ENCODE data around the gene RFWD3.
A peak's percentile ranks its signal among the peaks of the same experiment; 100 is the strongest.

RFWD3 gene

DNA sequence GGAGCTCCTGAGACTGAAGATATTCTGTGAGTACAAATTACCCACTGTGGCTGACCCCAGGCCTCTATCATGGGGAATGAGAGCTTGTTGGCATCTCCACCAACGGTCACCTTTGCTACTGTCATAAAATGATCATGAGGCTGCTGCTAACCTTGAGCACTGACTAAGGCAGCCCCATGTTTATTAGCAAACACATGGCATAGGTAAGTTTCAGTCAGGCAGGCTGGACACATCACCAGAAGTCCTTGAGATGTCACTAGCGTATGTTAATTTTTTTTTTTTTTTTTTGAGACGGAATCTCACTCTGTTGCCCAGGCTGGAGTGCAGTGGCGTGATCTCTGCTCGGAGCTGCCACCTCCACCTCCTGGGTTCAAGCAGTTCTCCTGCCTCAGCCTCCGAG is 58.3 kb downstream of the RFWD3 start:
- Histone ChIP-seq H3K9ac (ENCODE audit: low read depth, low read length) (no peak overlapping the region), H3K36me3 (ENCODE audit: insufficient read depth, low read length) (no peaks in the 10 kb centered on the region), H3K9me3 (replicated peaks; ENCODE audit: low read length) (no peaks in the 10 kb centered on the region), H3K27me3 (ENCODE audit: control insufficient read depth, insufficient read depth, low read length) (no peaks in the 10 kb centered on the region), H3K4me2 (ENCODE audit: low read length) (peak overlapping the region; percentile 90), H3K4me3 (ENCODE audit: low read length) (no peak overlapping the region), H3K4me1 (ENCODE audit: control insufficient read depth, insufficient read depth, low read length) (peaks cover 30% of the 10 kb centered on the region)

GRCh38 chr16:74607962-74608356 is 58.7 kb downstream of the RFWD3 start:
- peak overlapping the region; percentile 91 for H3K9ac ChIP-seq (ENCODE audit: low read depth, low read length)
- H3K36me3 ChIP-seq (ENCODE audit: insufficient read depth, low read length) = no peaks in the 10 kb centered on the region
- peaks cover 32% of the 10 kb centered on the region for H3K4me1 ChIP-seq (ENCODE audit: control insufficient read depth, insufficient read depth, low read length)
- peak overlapping the region; percentile 94 for H3K4me3 ChIP-seq (ENCODE audit: low read length)
- H3K27me3 ChIP-seq (ENCODE audit: control insufficient read depth, insufficient read depth, low read length) = no peaks in the 10 kb centered on the region
- no peaks in the 10 kb centered on the region for H3K9me3 ChIP-seq (replicated peaks; ENCODE audit: low read length)
- H3K4me2 ChIP-seq (ENCODE audit: low read length) = peak overlapping the region; percentile 90

- H3K4me2 ChIP-seq (ENCODE audit: low read length) = peak overlapping the region; percentile 90
- peaks cover 32% of the 10 kb centered on the region for H3K4me1 ChIP-seq (ENCODE audit: control insufficient read depth, insufficient read depth, low read length)
- H3K4me3 ChIP-seq (ENCODE audit: low read length) = peak overlapping the region; percentile 94
- no peaks in the 10 kb centered on the region for H3K27me3 ChIP-seq (ENCODE audit: control insufficient read depth, insufficient read depth, low read length)
- H3K9me3 ChIP-seq (replicated peaks; ENCODE audit: low read length) = no peaks in the 10 kb centered on the region
- peak overlapping the region; percentile 91 for H3K9ac ChIP-seq (ENCODE audit: low read depth, low read length)
- no peaks in the 10 kb centered on the region for H3K36me3 ChIP-seq (ENCODE audit: insufficient read depth, low read length)
These were observed 59.2 kb downstream of the RFWD3 start for GRCh38 chr16:74607310-74607961.

DNA sequence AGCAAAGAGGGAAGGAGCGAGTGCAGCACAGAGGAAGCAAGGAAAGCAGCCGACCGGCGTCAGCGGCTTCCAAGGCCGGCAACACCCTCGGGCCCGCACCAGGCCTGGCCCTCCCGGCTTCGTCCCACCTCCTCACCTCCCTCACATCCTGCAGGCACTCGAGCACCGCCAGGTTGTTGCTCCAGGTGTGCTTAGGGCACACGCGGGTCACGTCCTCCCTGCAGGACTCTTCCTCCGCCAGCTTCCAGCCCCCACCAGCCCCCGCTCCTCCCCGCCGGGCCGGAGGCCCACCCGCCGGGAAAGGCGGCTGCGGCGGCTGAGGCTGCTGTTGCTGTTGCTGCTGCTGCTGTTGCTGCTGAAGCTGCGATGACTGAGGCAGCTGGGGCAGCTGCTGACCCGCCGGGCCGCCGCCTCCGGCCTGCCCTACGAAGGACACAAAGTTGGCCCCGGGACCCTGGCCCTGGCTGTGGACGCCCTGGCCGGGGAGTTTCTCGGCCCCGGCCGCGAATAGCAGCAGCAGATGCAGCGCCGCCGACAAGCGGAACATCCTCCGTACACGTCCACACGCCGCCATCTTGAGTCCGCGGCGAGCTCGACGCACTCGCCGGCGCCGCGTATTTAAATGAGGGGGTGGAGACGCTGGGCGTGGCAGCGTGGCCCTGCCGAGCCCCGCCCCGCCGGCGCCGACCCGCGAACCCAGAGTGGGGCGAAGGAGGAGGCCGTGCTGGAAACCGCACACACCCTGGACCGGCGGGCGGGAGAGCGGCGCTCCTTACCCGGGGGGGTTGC is 60.0 kb downstream of the RFWD3 start, which contains the start of gene GLG1:
TSS of gene GLG1 (minus strand) at position 594 of the 789 bp plus-strand sequence. CDS start at position 574, 20 bp downstream.
- no peaks in the 10 kb centered on the region for H3K9me3 ChIP-seq (replicated peaks; ENCODE audit: low read length)
- peak within 1 kb of the TSS; percentile 94 for H3K4me3 ChIP-seq (ENCODE audit: low read length)
- H3K4me2 ChIP-seq (ENCODE audit: low read length) = peak within 1 kb of the TSS; percentile 90
- H3K27me3 ChIP-seq (ENCODE audit: control insufficient read depth, insufficient read depth, low read length) = no peaks in the 10 kb centered on the region
- H3K36me3 ChIP-seq (ENCODE audit: insufficient read depth, low read length) = no peaks in the 10 kb centered on the region
- peak within 1 kb of the TSS; percentile 91 for H3K9ac ChIP-seq (ENCODE audit: low read depth, low read length)
- H3K4me1 ChIP-seq (ENCODE audit: control insufficient read depth, insufficient read depth, low read length) = peaks cover 33% of the 10 kb centered on the region

- H3K4me1 ChIP-seq (ENCODE audit: control insufficient read depth, insufficient read depth, low read length) = peaks cover 38% of the 10 kb centered on the region
- H3K4me2 ChIP-seq (ENCODE audit: low read length) = peak overlapping the region; percentile 90
- no peaks in the 10 kb centered on the region for H3K27me3 ChIP-seq (ENCODE audit: control insufficient read depth, insufficient read depth, low read length)
- H3K36me3 ChIP-seq (ENCODE audit: insufficient read depth, low read length) = no peaks in the 10 kb centered on the region
- H3K9ac ChIP-seq (ENCODE audit: low read depth, low read length) = peak overlapping the region; percentile 91
- H3K4me3 ChIP-seq (ENCODE audit: low read length) = peak overlapping the region; percentile 94
- no peaks in the 10 kb centered on the region for H3K9me3 ChIP-seq (replicated peaks; ENCODE audit: low read length)
These were observed 60.7 kb downstream of the RFWD3 start for GRCh38 chr16:74605746-74606520.

DNA sequence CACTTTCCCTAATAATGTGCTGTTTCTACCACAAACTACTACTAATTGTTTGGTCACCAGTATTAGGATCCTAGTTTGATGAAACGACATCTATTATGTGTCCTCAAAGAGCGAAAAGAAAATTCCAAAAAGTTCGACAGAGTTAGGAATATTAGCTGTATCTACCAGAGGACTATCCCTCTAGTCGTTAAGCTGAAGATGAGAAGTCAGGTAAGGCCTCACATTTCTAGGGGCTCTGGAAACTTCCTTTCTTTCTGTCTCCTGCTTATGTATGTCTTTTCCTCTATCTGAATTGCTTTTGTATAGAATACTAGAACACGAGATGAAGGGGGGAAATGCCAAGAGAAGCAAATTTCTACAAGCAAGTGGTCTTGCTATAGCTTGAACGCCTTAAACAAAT is 61.3 kb downstream of the RFWD3 start:
- no peaks in the 10 kb centered on the region for H3K27me3 ChIP-seq (ENCODE audit: control insufficient read depth, insufficient read depth, low read length)
- no peaks in the 10 kb centered on the region for H3K36me3 ChIP-seq (ENCODE audit: insufficient read depth, low read length)
- peaks cover 41% of the 10 kb centered on the region for H3K4me1 ChIP-seq (ENCODE audit: control insufficient read depth, insufficient read depth, low read length)
- no peaks in the 10 kb centered on the region for H3K9me3 ChIP-seq (replicated peaks; ENCODE audit: low read length)
- H3K9ac ChIP-seq (ENCODE audit: low read depth, low read length) = peak overlapping the region; percentile 91
- peak overlapping the region; percentile 94 for H3K4me3 ChIP-seq (ENCODE audit: low read length)
- H3K4me2 ChIP-seq (ENCODE audit: low read length) = peak overlapping the region; percentile 90

GRCh38 chr16:74603848-74604247 is 62.8 kb downstream of the RFWD3 start:
- Histone ChIP-seq H3K27me3 (ENCODE audit: control insufficient read depth, insufficient read depth, low read length) (no peaks in the 10 kb centered on the region), H3K9ac (ENCODE audit: low read depth, low read length) (no peak overlapping the region), H3K4me2 (ENCODE audit: low read length) (peak overlapping the region; percentile 90), H3K9me3 (replicated peaks; ENCODE audit: low read length) (no peaks in the 10 kb centered on the region), H3K36me3 (ENCODE audit: insufficient read depth, low read length) (no peaks in the 10 kb centered on the region), H3K4me1 (ENCODE audit: control insufficient read depth, insufficient read depth, low read length) (peaks cover 41% of the 10 kb centered on the region), H3K4me3 (ENCODE audit: low read length) (peak overlapping the region; percentile 47)

DNA sequence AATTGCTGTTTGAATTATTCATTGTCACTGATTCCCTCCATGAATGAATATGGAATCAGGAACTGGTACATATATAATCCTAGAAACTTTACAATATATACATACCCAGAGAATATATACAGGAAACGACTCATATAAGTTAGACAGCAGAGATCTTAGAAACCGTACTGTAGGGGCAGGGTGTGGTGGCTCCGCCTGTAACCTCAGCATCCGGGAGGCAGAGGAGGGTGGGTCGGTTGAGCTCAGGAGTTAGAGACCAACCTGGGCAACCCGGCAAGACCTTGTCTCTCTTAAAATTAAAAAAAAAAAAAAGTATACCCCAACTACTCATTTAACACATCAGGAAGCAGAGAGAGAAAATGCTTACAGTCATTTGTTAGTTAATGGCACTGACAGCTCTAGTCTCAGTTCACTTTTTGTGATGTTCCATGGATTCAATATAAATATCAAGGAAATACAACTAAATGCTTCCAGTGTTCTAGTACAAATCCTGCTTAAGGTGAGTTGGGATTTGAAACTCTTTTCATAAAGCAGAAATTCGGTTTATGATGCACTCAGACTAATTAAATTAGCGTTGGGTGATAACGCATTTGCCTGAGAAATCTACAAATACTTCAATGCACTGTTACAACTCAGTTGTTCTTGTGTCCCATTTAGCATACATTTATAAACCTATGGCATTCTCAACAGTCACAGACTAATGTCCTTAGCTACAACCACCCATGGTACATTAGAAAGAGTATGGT is 65.4 kb downstream of the RFWD3 start:
- H3K9me3 ChIP-seq (replicated peaks; ENCODE audit: low read length) = no peaks in the 10 kb centered on the region
- H3K4me3 ChIP-seq (ENCODE audit: low read length) = no peak overlapping the region
- no peak overlapping the region for H3K9ac ChIP-seq (ENCODE audit: low read depth, low read length)
- no peaks in the 10 kb centered on the region for H3K36me3 ChIP-seq (ENCODE audit: insufficient read depth, low read length)
- peaks cover 30% of the 10 kb centered on the region for H3K4me1 ChIP-seq (ENCODE audit: control insufficient read depth, insufficient read depth, low read length)
- no peak overlapping the region for H3K4me2 ChIP-seq (ENCODE audit: low read length)
- H3K27me3 ChIP-seq (ENCODE audit: control insufficient read depth, insufficient read depth, low read length) = no peaks in the 10 kb centered on the region

DNA sequence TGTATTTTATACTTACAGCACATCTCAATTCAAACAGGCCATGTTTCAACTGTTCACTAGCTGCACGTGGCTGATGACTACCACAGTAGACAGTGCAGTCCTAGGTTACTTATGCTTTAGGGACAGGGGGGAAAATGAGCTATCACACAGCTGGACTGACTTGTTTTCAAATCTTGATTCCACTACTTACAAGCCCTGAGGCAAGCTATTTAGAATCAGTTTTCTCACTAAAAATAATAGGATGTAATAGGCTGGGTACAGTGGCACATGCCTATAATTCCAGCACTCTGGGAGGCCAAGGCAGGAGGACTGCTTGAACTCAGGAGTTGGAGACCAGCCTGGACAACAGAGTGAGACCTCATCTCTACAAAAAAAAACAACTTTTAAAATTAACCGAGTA is 70.1 kb downstream of the RFWD3 start:
- Histone ChIP-seq H3K36me3 (ENCODE audit: insufficient read depth, low read length) (no peaks in the 10 kb centered on the region), H3K4me2 (ENCODE audit: low read length) (no peak overlapping the region), H3K27me3 (ENCODE audit: control insufficient read depth, insufficient read depth, low read length) (no peaks in the 10 kb centered on the region), H3K9me3 (replicated peaks; ENCODE audit: low read length) (no peaks in the 10 kb centered on the region), H3K4me1 (ENCODE audit: control insufficient read depth, insufficient read depth, low read length) (peaks cover 22% of the 10 kb centered on the region), H3K4me3 (ENCODE audit: low read length) (no peak overlapping the region), H3K9ac (ENCODE audit: low read depth, low read length) (no peak overlapping the region)

GRCh38 chr16:74592847-74593246 is 73.8 kb downstream of the RFWD3 start:
- Histone ChIP-seq H3K36me3 (ENCODE audit: insufficient read depth, low read length) (no peaks in the 10 kb centered on the region), H3K4me1 (ENCODE audit: control insufficient read depth, insufficient read depth, low read length) (peaks cover 13% of the 10 kb centered on the region), H3K4me3 (ENCODE audit: low read length) (no peak overlapping the region), H3K4me2 (ENCODE audit: low read length) (no peak overlapping the region), H3K9me3 (replicated peaks; ENCODE audit: low read length) (no peaks in the 10 kb centered on the region), H3K27me3 (ENCODE audit: control insufficient read depth, insufficient read depth, low read length) (no peaks in the 10 kb centered on the region), H3K9ac (ENCODE audit: low read depth, low read length) (no peak overlapping the region)
